Measurements from ENCODE around the gene DCBLD2.

The DCBLD2 gene

DNA sequence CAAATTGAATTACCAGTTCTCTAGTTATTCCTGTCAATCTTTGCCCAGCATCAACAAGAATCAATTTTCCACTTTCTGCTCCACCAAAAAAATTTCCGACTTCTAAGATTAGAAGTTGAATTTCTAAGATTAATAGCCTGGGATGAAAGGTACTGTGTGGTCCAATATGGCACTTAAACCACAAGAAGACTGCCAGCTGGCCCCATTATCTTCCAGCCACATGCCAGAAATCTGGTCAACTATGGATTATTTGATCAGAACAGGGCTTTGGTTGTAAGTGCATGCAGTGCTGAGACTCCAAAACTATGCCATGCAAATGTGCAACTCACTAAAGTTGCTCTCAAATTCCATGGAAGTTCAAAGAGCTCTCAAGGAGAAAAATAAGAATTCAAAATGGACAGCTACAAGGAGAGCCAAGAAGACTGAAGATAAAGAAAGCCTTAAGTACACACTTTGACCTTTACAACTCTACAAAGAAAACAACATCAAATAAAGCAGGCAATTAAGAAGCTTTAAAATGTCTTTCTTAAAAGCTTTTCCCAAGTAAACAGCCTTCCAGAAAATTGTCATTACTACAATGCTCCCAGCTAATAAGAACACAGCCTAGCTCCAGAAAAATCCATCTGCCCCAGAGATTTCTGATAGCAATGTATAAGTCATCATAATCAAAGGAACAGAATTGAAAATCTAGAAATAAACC is 74.1 kb downstream of the DCBLD2 start:
- DNase-seq: no peak

DNA sequence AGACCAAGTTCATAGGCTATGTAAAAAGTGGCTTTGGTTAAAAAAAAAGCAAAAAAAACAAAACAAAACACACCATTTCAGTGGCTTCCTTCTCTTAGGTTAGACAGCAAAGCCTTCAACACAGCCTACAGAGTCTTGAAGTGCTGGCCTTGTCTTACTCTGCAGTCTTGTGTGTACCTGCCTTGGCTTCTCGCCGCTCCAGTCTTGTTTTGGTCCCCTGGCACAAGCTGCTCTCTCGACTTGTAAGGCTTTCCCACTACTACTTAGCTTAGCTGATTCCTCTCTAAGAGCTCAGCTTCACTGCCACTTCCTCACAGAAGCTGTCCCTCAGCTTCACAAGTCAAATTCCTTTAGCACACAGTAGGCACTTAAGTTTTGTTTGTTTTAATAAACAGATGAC is 75.4 kb downstream of the DCBLD2 start:
- DNase-seq: no peak

- DNase-seq: no peak
These were observed 77.2 kb downstream of the DCBLD2 start for GRCh38 chr3:98824256-98824655.

- no peak for DNase-seq
These were observed 77.7 kb downstream of the DCBLD2 start for GRCh38 chr3:98823791-98824190.

GRCh38 chr3:98821063-98821462 is 80.4 kb downstream of the DCBLD2 start:
- DNase-seq: no peak

DNA sequence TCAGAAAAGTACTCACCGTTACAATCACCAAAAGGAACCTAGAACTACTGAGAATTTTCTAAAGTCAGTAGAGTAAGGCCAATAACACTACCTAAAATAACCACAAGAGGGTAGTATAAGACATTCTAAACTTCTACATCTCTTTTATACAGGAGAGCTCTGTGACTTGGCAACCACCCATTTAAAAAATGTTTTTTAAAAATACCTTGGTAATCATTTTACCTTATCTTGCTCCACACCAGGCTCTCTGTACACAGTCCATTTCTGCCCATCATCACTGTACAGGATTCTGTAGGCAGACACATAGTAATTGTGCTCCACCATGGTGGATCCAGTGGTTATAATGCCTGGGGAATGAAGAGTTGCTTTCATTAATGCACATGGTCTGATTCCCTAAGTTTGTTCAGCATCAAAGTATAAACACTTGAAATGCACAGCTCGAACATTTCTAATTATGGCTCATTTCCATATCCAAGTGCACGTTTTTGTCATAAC is 83.9 kb downstream of the DCBLD2 start:
- peak; percentile 10 for DNase-seq

DNA sequence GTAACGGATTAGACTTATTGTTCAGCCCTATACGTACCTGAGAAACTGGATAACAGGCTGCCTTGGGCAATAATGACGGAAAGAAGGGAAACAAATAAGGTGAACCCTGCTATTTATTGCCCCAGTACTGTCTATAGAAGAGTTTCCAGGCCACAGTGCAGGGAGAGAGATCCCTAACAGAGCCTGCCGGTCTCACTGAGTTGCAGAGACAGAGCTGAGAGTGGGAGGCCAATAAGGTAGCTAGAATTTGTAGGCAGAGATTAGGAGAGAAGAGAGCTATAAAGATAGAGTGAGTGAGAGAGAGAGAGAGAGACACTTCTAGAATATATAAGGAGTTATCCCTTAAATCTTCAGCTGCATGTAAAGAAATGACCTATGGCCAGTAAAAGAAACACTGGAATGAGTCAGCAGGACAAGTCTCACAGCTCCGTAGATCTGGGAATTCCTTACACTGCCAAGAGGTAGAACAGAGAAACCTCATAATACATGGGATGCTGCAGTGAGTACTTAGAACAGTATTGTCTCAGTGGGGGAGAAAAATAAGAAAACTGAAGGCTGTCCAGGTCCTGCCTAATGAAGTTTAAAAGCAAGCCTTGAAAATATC is 86.6 kb downstream of the DCBLD2 start:
- no peak for DNase-seq

GRCh38 chr3:98812851-98813374 is 88.6 kb downstream of the DCBLD2 start:
- peak; percentile 1 for DNase-seq

DNA sequence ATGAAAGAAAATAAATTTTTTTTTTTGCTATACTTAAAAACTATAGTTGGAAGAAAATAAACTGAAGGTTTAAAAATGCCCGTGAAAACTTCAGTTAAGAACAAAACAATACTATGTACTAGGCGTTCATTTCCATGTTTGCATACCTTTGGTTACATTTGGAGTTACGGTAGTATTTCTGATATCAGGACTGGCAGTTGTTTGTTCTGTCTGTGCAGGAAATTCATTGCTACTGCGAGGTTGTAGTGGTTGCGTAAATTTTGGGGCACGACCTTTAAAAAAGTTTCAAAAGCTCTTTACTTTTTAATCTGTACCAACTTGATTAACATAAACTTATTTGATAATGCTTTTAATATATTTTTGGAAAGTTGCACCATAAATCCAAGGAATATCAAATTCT is 90.4 kb downstream of the DCBLD2 start:
- no peak for DNase-seq

GRCh38 chr3:98809557-98809956 is 91.9 kb downstream of the DCBLD2 start:
- DNase-seq: no peak

- DNase-seq: no peak
These were observed 93.4 kb downstream of the DCBLD2 start for GRCh38 chr3:98808071-98808470.

DNA sequence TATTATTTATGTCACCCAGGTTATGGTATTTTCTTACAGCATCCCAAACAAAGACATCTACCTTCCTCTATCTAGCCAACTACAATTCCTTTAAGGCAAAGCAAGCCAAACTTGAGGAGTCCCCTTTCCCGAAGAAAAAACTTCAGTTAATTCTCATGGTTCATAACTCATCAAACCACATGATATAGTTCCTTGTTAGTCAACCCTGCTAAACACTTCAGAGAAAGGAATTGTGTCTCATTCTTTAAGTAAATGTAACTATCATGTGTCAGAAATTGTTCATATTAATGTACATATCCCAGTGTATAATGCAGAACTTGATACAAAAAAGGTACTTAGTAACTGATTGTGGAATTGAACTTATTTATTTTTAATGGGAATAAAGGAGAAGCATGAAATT is 93.9 kb downstream of the DCBLD2 start:
- DNase-seq: no peak

DNA sequence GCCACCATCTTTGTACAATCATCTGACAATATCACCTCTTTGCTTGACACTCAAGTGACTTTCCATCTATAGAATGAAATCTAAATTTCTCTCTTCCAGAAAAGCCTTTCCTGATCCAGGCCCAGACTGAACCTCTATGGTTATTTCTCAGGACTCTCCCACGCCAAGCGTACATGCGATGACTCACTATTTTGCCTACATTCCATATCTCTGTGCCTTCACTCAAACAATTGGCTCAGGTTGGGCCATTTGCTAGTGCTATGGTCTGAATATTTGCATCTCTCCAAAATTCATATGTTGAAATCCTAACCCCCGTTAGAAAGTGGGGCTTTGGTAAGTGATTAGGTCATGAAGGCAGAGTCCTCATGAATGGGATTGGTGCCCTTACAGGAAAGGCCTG is 94.5 kb downstream of the DCBLD2 start:
- no peak for DNase-seq

DNA sequence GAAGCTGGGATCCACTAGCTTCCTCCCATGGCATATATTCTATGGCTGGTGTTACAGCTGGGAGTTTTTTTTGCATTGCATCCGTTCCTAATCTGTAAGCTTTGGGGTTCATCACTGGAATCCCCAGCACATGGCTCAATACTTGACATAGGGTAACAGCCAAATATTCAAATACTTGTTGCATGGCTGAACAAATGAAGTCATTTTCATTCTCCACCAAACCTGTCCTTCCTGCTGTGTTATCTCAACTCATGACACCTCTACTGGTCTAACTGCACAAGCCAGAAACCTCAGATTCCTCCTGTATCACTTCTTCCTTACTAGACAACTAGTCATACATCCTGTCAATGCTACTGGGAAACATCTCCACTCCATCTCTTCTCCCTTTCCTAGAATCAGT is 95.0 kb downstream of the DCBLD2 start:
- no peak for DNase-seq

GRCh38 chr3:98805571-98805970 is 95.9 kb downstream of the DCBLD2 start:
- DNase-seq: no peak

GRCh38 chr3:98801043-98801747 is 100.3 kb downstream of the DCBLD2 start:
- no peak for DNase-seq

DNA sequence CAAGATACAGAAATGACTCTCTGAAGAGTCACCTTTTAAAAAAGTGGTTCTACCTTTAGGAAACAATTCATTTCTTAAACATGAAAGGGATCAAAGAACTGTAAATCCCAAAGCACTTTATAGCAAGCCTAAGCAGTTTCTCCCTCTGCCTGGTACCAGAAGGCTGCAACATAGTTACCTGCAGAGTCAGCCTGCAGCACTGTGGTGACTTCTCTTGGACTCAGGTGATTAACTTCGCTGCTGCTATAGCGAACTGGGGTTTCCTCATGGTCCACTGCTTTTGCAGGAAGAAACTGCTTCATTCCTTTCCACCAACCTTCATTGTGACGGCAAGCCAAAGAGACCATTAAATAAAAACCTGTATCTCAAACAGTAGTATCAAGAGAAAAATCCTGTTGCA is 101.1 kb downstream of the DCBLD2 start:
- DNase-seq: no peak

DNA sequence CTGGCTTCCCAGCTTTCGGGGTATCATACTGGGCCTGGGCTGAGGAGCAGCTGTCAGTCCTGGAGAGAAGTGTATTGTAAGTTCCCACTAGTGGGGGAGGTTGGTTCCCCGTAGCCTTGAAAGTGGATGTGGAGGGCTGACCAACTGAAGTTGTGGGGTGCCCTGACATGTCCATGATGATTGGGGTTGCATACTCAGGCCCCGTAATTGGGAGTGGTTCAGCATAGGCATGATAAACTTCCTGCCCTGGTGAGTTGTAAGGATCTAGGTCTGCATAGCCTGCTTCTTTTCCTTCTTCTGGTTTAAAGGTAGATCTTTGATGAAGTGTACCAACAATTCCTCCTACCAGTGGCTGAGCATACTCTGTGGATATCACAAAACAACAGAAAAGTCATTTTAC is 102.0 kb downstream of the DCBLD2 start:
- DNase-seq: no peak

- DNase-seq: no peak
These were observed 102.7 kb downstream of the DCBLD2 start for GRCh38 chr3:98798820-98799219.

- DNase-seq: no peak
These were observed 103.6 kb downstream of the DCBLD2 start for GRCh38 chr3:98797905-98798304.

DNA sequence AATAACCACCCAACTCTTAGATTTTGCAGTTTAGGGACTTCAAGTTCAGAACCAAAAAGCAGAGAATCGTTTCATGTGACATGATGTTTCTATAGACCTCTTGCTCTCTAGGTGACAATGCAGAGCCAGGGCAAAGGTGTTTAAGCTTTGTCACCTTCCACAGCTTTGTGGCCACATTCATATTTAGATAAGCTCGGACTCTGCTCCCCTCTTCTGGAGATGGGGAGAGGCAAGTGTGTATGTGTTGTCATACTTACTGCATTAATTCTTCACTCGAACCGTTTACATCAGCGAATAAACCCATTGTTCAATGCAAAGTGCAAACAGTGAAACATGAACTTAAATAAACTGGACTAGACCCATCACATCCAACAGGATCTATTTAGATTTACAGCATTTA is 105.2 kb downstream of the DCBLD2 start:
- DNase-seq: no peak

DNA sequence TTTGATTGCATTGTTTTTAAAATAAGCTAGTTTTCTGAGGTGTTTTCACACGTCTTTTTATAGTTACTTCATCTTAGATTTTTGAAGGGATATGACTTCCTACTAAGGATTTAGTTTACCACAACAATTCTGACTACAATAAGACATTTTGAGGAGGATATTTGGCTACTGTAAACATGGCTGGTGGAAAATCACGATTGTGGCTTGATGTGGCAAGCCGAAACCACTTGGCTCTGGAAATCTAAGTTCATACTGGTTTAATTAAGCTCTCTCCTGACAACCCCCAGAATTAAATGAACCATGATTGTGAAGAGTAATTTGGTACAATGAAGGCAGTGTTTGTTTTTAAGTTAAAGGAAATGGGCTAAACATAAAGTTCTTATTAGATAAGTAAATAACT is 107.5 kb downstream of the DCBLD2 start:
- no peak for DNase-seq

DNA sequence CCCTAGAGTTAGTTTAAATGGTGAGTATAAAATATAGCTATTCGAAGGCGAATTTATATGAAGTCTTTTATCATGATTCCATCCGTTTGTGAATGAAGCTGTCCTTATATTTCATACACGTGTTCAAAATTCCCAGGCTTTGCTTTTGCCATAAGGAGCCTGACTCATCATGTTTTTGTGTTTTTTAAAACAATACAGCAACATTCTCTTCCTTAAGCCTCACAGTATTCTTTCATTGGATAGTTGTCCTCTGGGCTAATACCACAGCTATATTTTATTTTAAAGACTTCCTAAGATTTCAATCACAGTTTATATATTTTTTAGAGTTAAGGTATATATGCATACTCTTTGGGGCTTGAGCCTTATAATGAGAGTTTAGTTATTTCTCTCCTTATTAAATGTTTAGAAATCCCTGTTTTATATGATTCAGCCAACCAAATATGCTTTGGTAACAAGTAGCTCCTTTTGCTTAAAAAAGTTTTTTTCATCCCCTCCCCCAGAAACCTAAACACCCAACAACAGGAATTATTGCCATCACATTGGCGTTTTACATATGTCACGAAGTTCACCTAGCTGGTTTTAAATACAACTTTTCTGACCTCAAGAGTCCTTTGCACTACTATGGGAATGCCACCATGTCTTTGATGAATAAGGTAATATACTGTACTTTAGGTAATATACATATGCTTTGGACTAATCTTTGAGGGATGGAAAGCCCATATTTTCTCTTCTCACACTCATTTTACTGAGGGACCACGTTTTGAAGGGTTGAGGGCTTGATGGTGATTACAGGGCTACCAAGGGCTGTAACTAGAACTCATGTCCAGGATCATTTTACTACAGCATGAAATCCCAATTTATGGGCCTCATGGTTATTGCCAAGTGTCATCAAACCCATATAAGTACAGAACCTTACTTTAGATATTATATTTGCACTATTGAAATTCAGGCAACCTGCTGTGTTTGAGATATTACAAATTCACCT is 109.9 kb downstream of the DCBLD2 start:
- DNase-seq: no peak
